Endothelial cell of umbilical vein (primary cell): Measurements from ENCODE around the gene MGST2.
A peak's percentile ranks its signal among the peaks of the same experiment; 100 is the strongest.

Source experiments
- POLR2AphosphoS5 ChIP-seq: IDR thresholded peaks from 2 replicates; pipeline ENCODE4 v1.6.1; 2012; ENCODE audit warnings: low read depth, mild to moderate bottlenecking, control low read depth, low read length, moderate library complexity; ENCODE audit not compliant: insufficient read depth
- TF ChIP-seq, protein P1 (sequence below), 2 donors: IDR thresholded peaks; 1 replicate in 1 of 2; 2 replicates in 1 of 2; pipeline ENCODE4 v1.5.1; 2011; ENCODE audit warnings: low read length in 2 of 2, mild to moderate bottlenecking in 2 of 2, moderate library complexity in 2 of 2, control low read depth in 1 of 2, inconsistent platforms in 1 of 2, low read depth in 1 of 2; ENCODE audit not compliant: insufficient read depth in 1 of 2; ENCODE audit errors: extremely low read depth in 1 of 2

DNA sequence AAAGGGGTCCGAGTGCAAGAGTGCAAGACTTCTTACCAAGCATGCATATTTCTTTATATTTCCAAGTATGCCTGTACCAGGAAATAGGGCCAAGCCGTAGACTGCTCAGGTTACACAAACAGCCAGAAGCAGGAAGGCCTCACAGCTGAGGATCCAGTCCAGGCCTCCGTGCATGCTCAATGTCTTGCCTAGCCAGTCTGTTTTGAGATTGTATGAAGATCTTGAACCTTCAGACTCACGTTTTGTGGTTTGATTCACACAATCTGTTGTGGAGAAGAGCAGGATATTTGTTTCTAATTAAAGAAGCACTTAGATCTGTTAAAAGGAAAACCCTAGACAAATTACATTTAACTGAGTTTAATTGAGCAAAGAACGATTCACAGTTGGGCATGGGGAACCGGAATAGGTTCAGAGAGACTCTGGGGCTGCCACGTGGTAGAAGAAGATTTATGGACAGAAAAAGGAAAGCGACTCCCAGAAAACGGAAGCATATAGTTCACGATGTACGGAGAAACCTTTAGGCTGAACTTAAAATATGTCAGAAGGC lies 1.2 kb downstream of the MGST2 start:
- TF ChIP-seq POLR2AphosphoS5: peak; percentile 23
- TF ChIP-seq, protein P1, sequence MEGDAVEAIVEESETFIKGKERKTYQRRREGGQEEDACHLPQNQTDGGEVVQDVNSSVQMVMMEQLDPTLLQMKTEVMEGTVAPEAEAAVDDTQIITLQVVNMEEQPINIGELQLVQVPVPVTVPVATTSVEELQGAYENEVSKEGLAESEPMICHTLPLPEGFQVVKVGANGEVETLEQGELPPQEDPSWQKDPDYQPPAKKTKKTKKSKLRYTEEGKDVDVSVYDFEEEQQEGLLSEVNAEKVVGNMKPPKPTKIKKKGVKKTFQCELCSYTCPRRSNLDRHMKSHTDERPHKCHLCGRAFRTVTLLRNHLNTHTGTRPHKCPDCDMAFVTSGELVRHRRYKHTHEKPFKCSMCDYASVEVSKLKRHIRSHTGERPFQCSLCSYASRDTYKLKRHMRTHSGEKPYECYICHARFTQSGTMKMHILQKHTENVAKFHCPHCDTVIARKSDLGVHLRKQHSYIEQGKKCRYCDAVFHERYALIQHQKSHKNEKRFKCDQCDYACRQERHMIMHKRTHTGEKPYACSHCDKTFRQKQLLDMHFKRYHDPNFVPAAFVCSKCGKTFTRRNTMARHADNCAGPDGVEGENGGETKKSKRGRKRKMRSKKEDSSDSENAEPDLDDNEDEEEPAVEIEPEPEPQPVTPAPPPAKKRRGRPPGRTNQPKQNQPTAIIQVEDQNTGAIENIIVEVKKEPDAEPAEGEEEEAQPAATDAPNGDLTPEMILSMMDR (IDR thresholded peaks at IDR 0.05; ENCODE audit: extremely low read depth in 1 of 2, insufficient read depth in 1 of 2, low read depth in 1 of 2, low read length in 2 of 2): no peak
